Lung (tissue), 12 donors: ENCODE data around the gene MYMK. TPM values are rescaled to one million over a fixed set of nuclear protein-coding genes. Genes with fewer than 3 reads are reported as not detected.

ENCODE experiments used
- ATAC-seq: fragments of 200-7000 bp; cut with Tn5 transposase; one replicate; pipeline ENCODE4 v1.9.1; 2020; ENCODE audit warnings: moderate number of reproducible peaks; ENCODE audit not compliant: insufficient read depth, low FRiP score
- DNase-seq, 3 donors: peaks; one replicate each; pipeline ENCODE4 v3.0.0-alpha.2; 2013 to 2017
- H3K27ac ChIP-seq, 2 donors: one replicate each; pipeline ENCODE4 v1.5.1; 2013; ENCODE audit warnings: mild to moderate bottlenecking in 2 of 2, moderate library complexity in 2 of 2, control low read depth in 1 of 2, inconsistent platforms in 1 of 2, low read depth in 1 of 2, low read length in 1 of 2
- H3K27me3 ChIP-seq, 3 donors: one replicate each; pipeline ENCODE4 v1.5.1; 2013; ENCODE audit warnings: low read length in 2 of 3; ENCODE audit not compliant: control insufficient read depth in 3 of 3, insufficient read depth in 3 of 3
- H3K36me3 ChIP-seq, 4 donors: one replicate each; pipeline ENCODE4 v1.5.1; 2013; ENCODE audit warnings: low read length in 4 of 4, mild to moderate bottlenecking in 1 of 4, moderate library complexity in 1 of 4; ENCODE audit not compliant: control insufficient read depth in 4 of 4, insufficient read depth in 4 of 4
- H3K4me1 ChIP-seq, 5 donors: one replicate each; pipeline ENCODE4 v1.5.1; 2013; ENCODE audit warnings: low read length in 5 of 5, mild to moderate bottlenecking in 2 of 5, moderate library complexity in 1 of 5; ENCODE audit not compliant: control insufficient read depth in 5 of 5, insufficient read depth in 5 of 5
- H3K4me3 ChIP-seq: one replicate; pipeline ENCODE4 v1.5.1; 2013; ENCODE audit warnings: mild to moderate bottlenecking, control low read depth, moderate library complexity
- H3K9ac ChIP-seq, 2 donors: one replicate each; pipeline ENCODE4 v1.5.1; 2013; ENCODE audit warnings: low read length in 2 of 2, control low read depth in 1 of 2; ENCODE audit not compliant: insufficient read depth in 1 of 2
- H3K9me3 ChIP-seq, 4 donors: one replicate each; pipeline ENCODE4 v1.5.1; 2013; ENCODE audit warnings: low read length in 3 of 4, mild to moderate bottlenecking in 1 of 4, moderate library complexity in 1 of 4; ENCODE audit not compliant: control insufficient read depth in 4 of 4, insufficient read depth in 3 of 4
- WGBS, 2 donors: extraction: QIAGEN DNeasy Blood & Tissue Kit; methylation state at CpG; one replicate each; pipeline ENCODE4 v1.1.7; 2013; 5-methylcytosine and 5-hydroxymethylcytosine counted together
- polyA plus RNA-seq, 2 donors: library from polyadenylated mRNA; stranded (reverse); fragments of 200-250 nt; gene quantifications; one replicate each; pipeline ENCODE4 v1.2.1, GENCODE V29; 2013
- total RNA-seq, 2 donors: library from RNA; depleted of rRNA in 1 of 2; stranded (reverse); fragments of >200 nt in 1 of 2; gene quantifications; one replicate each; pipeline ENCODE4 v1.2.1, GENCODE V29; 2014 to 2021
- TF ChIP-seq, protein P1 (sequence below): IDR thresholded peaks from 2 replicates; pipeline ENCODE4 v1.5.1; 2012; ENCODE audit warnings: mild to moderate bottlenecking; ENCODE audit errors: control extremely low read depth, extremely low read depth
- donor health status: control.
- donor health status: control.
- donor health status: Bipolar disorder and iron deficiency.
- donor health status: healthy.
- donor health status: DM: yes; HTN: yes; CAD: no.

MYMK gene
- total and polyA plus RNA-seq, 4 donors: not detected

DNA sequence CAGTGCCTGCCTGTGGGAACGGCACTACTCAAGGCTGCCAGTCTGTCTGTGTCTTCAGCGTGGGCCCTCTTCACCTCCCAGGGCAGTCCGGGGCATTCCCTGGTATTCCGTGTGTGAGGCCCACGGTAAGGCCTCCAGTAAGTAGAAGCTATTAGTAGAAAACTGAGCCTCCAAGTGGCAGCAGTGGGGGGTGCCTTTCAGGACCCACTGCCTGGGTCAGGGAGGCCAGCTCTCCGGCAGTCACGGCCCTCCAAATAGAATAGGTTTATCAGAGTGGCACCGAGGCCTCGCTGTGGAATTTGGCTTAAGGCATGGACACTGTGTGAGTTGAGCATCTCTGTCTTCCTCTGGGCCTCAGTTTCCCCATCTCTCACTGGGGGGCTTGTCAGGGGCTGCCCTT is 32.8 kb upstream of the MYMK start:
- Histone ChIP-seq H3K4me1 (peaks cover 0 to 58% (median 20%) of the 10 kb centered on the region in 5 donors), H3K27me3 (no peaks in the 10 kb centered on the region), H3K9ac (no peak overlapping the region), H3K9me3 (no peaks in the 10 kb centered on the region), H3K36me3 (no peaks in the 10 kb centered on the region), H3K27ac (peak overlapping the region in 1 of 2 donors; percentile 20), H3K4me3 (no peak overlapping the region)
- DNase-seq (no peak), ATAC-seq (no peak)
- TF ChIP-seq, protein P1, sequence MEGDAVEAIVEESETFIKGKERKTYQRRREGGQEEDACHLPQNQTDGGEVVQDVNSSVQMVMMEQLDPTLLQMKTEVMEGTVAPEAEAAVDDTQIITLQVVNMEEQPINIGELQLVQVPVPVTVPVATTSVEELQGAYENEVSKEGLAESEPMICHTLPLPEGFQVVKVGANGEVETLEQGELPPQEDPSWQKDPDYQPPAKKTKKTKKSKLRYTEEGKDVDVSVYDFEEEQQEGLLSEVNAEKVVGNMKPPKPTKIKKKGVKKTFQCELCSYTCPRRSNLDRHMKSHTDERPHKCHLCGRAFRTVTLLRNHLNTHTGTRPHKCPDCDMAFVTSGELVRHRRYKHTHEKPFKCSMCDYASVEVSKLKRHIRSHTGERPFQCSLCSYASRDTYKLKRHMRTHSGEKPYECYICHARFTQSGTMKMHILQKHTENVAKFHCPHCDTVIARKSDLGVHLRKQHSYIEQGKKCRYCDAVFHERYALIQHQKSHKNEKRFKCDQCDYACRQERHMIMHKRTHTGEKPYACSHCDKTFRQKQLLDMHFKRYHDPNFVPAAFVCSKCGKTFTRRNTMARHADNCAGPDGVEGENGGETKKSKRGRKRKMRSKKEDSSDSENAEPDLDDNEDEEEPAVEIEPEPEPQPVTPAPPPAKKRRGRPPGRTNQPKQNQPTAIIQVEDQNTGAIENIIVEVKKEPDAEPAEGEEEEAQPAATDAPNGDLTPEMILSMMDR: no peak
- WGBS, 2 donors: 85 to 87% methylated on average over 9 of the region's 9 CpGs

DNA sequence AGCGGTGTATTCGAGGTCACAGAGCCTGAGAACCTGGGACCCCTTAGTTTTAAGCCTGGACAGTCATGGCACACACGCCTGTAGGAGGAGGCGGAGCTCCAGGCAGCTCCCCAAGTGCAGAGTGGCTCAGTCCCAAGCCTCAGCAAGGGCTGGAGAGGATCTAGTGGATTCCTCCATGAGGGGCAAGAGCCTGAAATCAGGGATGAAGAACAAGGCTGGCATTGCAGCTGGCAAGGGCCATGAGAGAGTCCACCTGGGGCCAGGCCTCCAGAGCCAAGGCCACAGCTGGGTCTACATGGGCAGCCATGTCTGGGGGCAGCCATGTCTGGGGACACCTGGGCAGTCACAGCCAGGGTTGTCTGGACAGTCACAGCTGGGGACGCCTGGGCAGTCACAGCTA is 31.6 kb upstream of the MYMK start:
- no peak for ATAC-seq
- 84 to 94% methylated on average over 5 of the region's 5 CpGs for WGBS, 2 donors

DNA sequence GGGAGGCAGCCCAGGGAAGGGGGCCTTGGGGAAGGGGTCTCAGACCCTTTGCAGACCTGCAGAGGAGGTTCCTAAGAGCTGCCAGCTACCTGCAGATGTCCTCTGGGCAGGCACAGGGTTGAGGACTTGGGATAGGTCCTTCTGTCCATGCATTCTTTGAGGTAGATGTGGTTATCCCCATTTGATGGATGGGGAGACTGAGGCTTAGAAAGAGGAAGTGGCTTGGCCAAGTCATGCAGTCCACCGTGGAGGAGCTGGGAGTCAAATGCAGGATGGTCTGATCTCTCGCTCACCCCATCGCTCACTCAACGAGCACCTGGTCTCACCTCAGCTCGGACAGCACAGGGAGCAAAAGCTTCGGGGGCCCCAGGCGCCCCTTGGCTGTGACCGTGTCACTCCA is 30.0 kb upstream of the MYMK start:
- ATAC-seq (no peak), DNase-seq (no peak)
- H3K9me3 ChIP-seq: no peaks in the 10 kb centered on the region
- no peaks in the 10 kb centered on the region for H3K36me3 ChIP-seq
- H3K27me3 ChIP-seq: no peaks in the 10 kb centered on the region
- peaks cover 0 to 64% (median 20%) of the 10 kb centered on the region in 5 donors for H3K4me1 ChIP-seq
- no peak overlapping the region for H3K27ac ChIP-seq
- TF ChIP-seq, protein P1: no peak
- H3K9ac ChIP-seq: no peak overlapping the region
- no peak overlapping the region for H3K4me3 ChIP-seq
- 93% methylated on average over 8 of the region's 8 CpGs for WGBS, 2 donors

More for the DNA sequence above, 31.6 kb upstream of the MYMK start:
- TF ChIP-seq, protein P1: no peak
- H3K36me3 ChIP-seq: no peaks in the 10 kb centered on the region
- no peak for DNase-seq
- no peak overlapping the region for H3K9ac ChIP-seq
- H3K9me3 ChIP-seq: no peaks in the 10 kb centered on the region
- no peak overlapping the region for H3K27ac ChIP-seq
- no peak overlapping the region for H3K4me3 ChIP-seq
- peaks cover 0 to 70% (median 20%) of the 10 kb centered on the region in 5 donors for H3K4me1 ChIP-seq
- no peaks in the 10 kb centered on the region for H3K27me3 ChIP-seq

DNA sequence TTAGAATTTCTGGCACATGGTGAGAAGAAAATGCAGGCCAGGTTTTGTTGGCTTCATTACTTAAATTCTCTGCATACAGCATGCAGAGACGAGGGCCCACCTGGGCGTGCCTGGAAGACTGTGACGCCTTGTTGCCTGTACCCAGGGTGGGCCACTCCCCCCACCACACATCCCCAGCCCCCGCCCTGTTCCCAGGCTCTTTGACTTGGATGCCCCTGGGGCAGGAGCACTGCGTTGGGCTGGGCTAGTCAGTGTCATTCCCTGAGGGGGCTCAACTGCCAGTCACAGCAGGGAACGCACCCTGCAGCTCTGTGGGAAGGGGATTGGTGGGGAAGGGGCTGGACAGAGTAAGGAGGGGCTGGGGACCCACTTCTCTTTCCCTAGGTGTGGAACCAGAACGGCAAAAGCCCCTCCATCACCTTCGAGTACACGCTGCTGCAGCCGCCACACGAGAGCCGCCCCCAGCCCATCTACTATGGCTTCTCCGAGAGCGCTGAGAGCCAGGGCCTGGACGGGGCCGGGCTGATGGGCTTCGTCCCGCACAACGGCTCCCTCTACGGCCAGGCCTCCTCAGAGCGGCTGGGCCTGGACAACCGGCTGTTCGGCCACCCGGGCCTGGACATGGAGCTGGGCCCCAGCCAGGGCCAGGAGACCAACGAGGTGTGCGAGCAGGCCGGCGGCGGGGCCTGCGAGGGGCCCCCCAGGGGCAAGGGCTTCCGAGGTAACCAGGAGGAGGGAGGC is 29.4 kb upstream of the MYMK start:
- Histone ChIP-seq H3K27ac (no peak overlapping the region), H3K4me3 (no peak overlapping the region), H3K4me1 (peaks cover 0 to 61% (median 20%) of the 10 kb centered on the region in 5 donors), H3K9ac (no peak overlapping the region), H3K9me3 (no peaks in the 10 kb centered on the region), H3K36me3 (no peaks in the 10 kb centered on the region), H3K27me3 (no peaks in the 10 kb centered on the region)
- TF ChIP-seq, protein P1: no peak
- ATAC-seq (no peak), DNase-seq (no peak)
- 90 to 91% methylated on average over 28 to 31 of the region's 31 CpGs for WGBS, 2 donors
